ENCODE data around the gene OR2T27. TPM values are rescaled to one million over a fixed set of nuclear protein-coding genes. Genes with fewer than 3 reads are reported as not detected.

The OR2T27 gene
- total and polyA plus RNA-seq, 5 experiments from 2014 or later: not detected

DNA sequence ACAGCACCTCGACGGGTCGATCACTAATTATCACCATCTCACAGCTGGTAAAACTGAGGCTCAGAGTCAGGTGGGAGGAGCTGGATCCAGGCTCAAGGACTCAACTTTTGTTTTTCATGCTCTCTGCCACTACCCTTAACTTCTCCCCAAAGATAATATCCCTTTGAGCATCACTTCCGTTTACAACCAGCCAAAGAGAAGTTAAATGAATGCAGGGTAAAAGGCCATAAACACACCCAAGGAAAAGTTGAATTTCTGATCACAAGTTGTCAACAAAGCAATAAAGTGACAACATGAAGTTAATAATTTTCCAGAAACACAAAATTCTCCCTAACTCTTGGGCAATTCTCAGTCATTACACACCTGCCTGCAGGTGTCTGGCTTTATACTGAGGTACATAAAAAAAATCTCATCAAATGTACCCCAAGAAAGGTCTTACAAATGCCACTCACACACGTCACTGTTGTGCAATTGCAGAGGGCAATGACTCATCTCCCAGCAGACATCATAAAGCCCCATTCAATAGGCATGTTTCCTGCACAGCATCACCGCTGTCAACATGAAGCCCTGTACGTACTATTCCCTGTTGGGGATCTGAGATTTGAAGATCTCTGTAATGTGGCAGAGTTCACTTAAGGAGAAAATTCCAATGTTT, 23.8 kb downstream of the OR2T27 start:
- H3K4me1 Mint-ChIP-seq: no peaks in the 10 kb centered on the region
- H3K36me3 Mint-ChIP-seq: no peaks in the 10 kb centered on the region

DNA sequence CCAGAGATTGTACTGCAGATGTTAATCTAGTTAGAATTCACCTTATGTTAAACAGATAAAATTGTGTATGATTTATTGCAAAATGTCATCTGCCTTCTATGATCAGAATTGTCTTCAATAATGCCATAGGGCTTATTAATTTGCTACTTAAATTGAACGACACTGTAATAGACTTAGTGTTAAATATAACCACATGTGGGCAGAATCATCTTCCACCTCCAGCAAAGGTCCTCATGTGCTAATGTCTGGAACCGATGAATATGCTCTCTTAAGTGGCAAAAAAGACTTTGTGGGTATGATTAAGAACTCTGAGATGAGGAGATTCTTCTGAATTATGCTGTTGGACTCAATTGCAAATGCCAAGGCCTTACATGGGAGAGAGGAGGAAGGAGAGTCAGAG, 24.8 kb downstream of the OR2T27 start:
- no peaks in the 10 kb centered on the region for H3K4me1 Mint-ChIP-seq
- no peak overlapping the region for H3K27ac Mint-ChIP-seq
- peaks cover 0 to 3% (median 0%) of the 10 kb centered on the region in 5 donors for H3K27me3 Mint-ChIP-seq
- POLR2A ChIA-PET: no interaction called here
- no peaks in the 10 kb centered on the region for H3K9me3 Mint-ChIP-seq
- no peak for ATAC-seq
- no peaks in the 10 kb centered on the region for H3K36me3 Mint-ChIP-seq
- H3K4me3 Mint-ChIP-seq: no peak overlapping the region
- no peak for DNase-seq

More for the DNA sequence above, 23.8 kb downstream of the OR2T27 start:
- ATAC-seq (no peak), DNase-seq (no peak)
- POLR2A ChIA-PET: no interaction called here
- H3K27me3 Mint-ChIP-seq: peaks cover 0 to 3% (median 0%) of the 10 kb centered on the region in 5 donors
- no peak overlapping the region for H3K4me3 Mint-ChIP-seq
- H3K27ac Mint-ChIP-seq: no peak overlapping the region
- H3K9me3 Mint-ChIP-seq: no peaks in the 10 kb centered on the region

DNA sequence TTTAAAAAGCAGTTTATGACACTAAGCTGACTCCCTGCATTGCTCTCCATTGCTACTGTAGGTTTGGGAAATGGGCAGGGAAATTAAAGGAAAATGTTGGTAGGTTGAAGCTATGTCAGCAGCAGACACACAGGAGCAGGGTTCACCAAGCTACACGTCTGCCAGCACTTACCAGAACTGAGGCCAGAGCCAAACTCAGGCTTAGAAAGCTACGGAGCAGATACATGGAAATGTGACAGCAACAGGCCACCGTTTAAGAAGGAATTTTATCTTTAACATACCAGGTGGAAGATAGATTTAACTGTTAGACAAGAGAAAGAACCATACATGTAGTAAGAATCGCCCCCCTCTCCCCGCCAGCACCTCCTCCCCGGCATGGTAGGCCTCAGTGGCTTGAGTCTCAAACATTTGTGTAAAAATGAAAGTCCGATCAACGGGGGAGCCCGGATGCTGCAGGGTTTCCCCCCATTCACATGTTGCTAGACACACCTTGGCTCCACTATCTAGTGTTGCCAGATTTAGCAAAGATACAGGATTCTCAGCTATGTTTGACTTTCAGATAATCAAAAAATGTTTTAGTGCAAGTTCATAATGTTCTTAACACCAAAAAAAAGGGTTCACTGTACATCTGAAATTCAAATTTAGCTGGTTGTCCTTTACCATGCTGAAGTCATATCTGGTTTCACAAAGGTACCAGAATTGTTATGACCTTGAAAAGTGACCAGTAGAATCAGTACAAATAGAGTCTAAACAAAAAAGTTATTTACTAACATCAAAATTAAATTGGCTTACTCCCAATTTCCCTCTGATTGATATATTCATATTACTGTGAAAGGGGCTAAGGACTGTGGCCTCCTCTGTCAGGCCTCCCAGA, 27.1 kb downstream of the OR2T27 start:
- ATAC-seq (no peak), DNase-seq (no peak)
- POLR2A ChIA-PET: no interaction called here
- Mint-ChIP-seq H3K27ac (no peak overlapping the region), H3K9me3 (no peaks in the 10 kb centered on the region), H3K36me3 (no peaks in the 10 kb centered on the region), H3K27me3 (peaks cover 0 to 3% (median 0%) of the 10 kb centered on the region in 5 donors), H3K4me1 (no peaks in the 10 kb centered on the region), H3K4me3 (no peak overlapping the region)

DNA sequence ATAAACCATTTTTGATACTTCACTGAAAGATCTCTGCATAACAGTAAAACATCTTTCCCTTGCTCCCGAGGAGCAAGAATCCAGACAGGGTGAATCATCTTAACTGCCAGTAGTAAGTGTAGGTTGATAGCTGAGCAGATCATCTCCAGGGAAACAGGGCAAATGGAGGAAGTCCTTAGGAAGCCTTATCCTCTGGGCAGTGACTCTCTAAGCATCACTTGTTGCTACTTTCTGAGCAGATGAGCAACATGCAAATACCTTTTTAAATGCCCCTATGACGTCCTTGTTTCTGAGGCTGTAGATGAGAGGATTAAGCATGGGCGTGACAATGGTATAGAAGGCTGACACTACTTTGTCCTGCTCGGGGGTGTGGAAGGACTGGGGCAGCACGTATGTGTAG, 29.4 kb downstream of the OR2T27 start:
- Mint-ChIP-seq H3K9me3 (no peaks in the 10 kb centered on the region), H3K27me3 (peaks cover 0 to 3% (median 0%) of the 10 kb centered on the region in 5 donors), H3K4me1 (peaks cover 0 to 1% (median 0%) of the 10 kb centered on the region in 4 donors), H3K36me3 (no peaks in the 10 kb centered on the region), H3K27ac (no peak overlapping the region), H3K4me3 (no peak overlapping the region)
- no peak for DNase-seq
- no peak for ATAC-seq
- POLR2A ChIA-PET: no interaction called here

DNA sequence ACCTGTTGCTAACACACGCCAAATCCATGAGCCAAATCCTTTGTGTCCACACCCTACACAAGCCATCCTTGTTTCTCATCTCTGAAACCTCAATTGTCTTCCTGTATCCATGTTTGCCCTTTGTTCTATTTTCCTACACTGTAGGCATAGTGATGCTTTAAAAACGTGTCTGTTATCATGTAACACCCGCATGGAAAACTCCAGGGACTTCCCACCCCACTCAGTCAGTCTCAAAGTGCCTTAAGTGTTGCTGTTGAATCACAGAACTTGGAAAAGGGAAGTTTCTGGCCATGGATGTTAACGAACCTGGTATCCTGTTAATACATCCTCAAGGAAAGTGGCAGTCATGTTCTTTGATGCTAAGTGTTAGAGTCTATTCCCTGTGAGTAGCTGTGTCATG, 30.2 kb downstream of the OR2T27 start:
- peaks cover 0 to 3% (median 0%) of the 10 kb centered on the region in 5 donors for H3K27me3 Mint-ChIP-seq
- no peaks in the 10 kb centered on the region for H3K36me3 Mint-ChIP-seq
- ATAC-seq (no peak), DNase-seq (no peak)
- H3K27ac Mint-ChIP-seq: no peak overlapping the region
- no peak overlapping the region for H3K4me3 Mint-ChIP-seq
- POLR2A ChIA-PET: no interaction called here
- H3K9me3 Mint-ChIP-seq: no peaks in the 10 kb centered on the region
- peaks cover 0 to 1% (median 0%) of the 10 kb centered on the region in 4 donors for H3K4me1 Mint-ChIP-seq

DNA sequence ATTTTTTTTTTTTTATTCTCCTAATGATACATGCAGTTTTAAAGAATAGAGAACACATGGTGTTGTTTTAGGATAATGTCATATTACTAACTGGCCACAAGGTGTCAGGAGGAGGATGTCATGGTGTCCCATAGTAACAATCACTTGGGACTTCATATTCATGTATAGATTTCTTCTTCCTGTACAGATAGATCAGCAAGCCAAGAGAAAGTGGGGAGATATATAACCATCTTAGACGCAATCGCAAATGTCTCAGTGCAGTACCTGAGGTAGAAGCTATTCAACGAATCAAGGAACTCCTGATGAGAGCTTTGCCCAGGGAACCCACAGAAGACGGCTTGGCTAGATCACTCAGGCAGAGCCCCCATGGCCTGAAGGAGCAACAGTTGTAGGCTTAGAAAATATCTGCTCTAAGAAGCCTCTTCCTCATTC, 32.7 kb downstream of the OR2T27 start:
- H3K9me3 Mint-ChIP-seq: no peaks in the 10 kb centered on the region
- POLR2A ChIA-PET: no interaction called here
- H3K27ac Mint-ChIP-seq: no peak overlapping the region
- H3K36me3 Mint-ChIP-seq: no peaks in the 10 kb centered on the region
- no peaks in the 10 kb centered on the region for H3K27me3 Mint-ChIP-seq
- peaks cover 0 to 3% (median under 1%) of the 10 kb centered on the region in 4 donors for H3K4me1 Mint-ChIP-seq
- ATAC-seq (peak in 1 of 2 donors; percentile 68), DNase-seq (peak in 4 of 10 donors; percentile 1 to 40 (median 10))
- H3K4me3 Mint-ChIP-seq: no peak overlapping the region

DNA sequence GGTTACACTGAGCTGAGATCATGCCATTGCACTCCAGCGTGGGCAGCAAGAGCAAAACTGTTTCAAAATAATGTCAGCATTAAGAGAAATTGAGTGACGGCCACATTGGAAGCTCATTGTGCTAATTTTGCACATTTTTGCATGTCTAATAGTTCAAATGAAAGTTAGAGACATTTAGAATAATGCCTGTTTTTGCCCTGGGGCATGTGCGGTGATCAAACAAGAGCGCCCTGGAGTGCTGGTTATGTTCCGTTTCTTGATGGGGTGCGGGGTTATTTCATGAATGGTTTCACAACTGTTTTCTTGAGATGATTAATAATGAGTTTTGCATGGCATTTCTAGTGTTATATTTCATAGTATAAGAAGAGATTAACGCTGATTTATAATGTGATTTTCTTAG, 33.6 kb downstream of the OR2T27 start:
- Mint-ChIP-seq H3K27me3 (no peaks in the 10 kb centered on the region), H3K36me3 (no peaks in the 10 kb centered on the region), H3K4me1 (peaks cover 0 to 3% (median under 1%) of the 10 kb centered on the region in 4 donors), H3K27ac (no peak overlapping the region), H3K9me3 (no peaks in the 10 kb centered on the region), H3K4me3 (no peak overlapping the region)
- DNase-seq (no peak), ATAC-seq (no peak)
- POLR2A ChIA-PET: no interaction called here

DNA sequence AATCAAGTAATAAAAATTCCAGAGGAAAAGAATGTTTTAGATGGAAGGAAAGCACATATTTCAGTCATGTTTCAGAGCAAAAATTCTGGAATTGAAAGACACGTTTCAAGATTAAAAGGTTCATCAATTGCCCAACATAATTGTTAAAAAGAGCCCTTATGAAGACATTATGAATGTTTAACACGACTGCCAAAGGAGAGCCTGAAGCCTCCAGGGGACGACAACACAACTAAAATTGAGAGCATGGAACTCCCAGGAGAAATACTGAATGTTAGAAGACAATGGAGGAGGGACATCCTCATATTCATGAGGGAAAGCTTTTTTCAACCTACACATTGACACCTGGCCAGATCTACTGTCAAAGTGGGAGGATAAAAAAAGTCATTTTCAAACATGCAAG, 36.5 kb downstream of the OR2T27 start:
- Mint-ChIP-seq H3K27ac (no peak overlapping the region), H3K4me3 (no peak overlapping the region), H3K4me1 (peaks cover 0 to 11% (median 1%) of the 10 kb centered on the region in 4 donors), H3K9me3 (no peaks in the 10 kb centered on the region), H3K27me3 (no peaks in the 10 kb centered on the region), H3K36me3 (no peaks in the 10 kb centered on the region)
- POLR2A ChIA-PET: no interaction called here
- DNase-seq (peak in 7 of 10 donors; percentile 4 to 53 (median 20)), ATAC-seq (no peak)

DNA sequence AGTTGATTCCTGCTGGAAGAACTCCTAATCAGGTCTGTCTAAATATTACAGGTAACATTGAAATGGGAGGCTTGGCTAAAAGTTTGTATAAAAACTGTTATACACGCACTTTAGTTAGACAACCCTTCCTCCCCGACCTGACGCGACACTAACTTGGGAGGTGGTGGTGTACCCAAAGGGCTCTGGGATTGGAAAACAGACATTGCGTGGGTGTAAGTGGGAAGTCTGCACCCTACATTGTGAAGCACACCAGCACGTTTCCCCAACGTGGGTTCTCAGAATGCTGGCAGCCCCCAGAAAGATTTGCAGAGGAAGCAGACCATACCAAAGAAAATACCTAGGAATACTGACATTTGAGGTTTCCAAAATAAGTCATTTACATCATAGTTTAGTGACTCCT, 37.2 kb downstream of the OR2T27 start:
- no peak overlapping the region for H3K4me3 Mint-ChIP-seq
- H3K27ac Mint-ChIP-seq: peak overlapping the region in 1 of 10 donors; percentile 41
- no peaks in the 10 kb centered on the region for H3K27me3 Mint-ChIP-seq
- ATAC-seq: no peak
- peaks cover 0 to 11% (median 1%) of the 10 kb centered on the region in 4 donors for H3K4me1 Mint-ChIP-seq
- no peaks in the 10 kb centered on the region for H3K9me3 Mint-ChIP-seq
- POLR2A ChIA-PET: no interaction called here
- no peaks in the 10 kb centered on the region for H3K36me3 Mint-ChIP-seq
- DNase-seq: no peak

DNA sequence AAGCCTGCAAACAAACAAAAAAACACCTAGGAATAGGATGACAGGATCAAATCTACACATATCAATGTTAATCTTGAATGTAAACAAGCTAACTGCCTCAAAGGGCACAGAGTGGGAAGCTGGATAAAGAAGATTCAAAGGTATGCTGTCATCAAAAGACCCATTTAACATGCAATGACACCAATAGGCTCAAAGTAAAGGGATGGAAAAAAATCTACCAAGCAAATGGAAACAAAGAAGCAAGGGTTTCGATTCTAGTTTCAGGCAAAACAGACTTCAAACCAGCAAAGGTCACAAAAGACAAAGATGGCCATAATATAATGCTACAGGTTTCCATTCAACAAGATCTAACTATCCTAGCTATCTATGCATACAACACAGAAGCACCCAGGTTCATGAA, 41.6 kb downstream of the OR2T27 start:
- ATAC-seq (no peak), DNase-seq (no peak)
- POLR2A ChIA-PET: no interaction called here
- peak overlapping the region in 1 of 10 donors; percentile 23 for H3K27ac Mint-ChIP-seq
- H3K4me3 Mint-ChIP-seq: no peak overlapping the region
- H3K9me3 Mint-ChIP-seq: no peaks in the 10 kb centered on the region
- H3K36me3 Mint-ChIP-seq: no peaks in the 10 kb centered on the region
- peaks cover 0 to 9% (median 2%) of the 10 kb centered on the region in 4 donors for H3K4me1 Mint-ChIP-seq
- H3K27me3 Mint-ChIP-seq: no peaks in the 10 kb centered on the region

DNA sequence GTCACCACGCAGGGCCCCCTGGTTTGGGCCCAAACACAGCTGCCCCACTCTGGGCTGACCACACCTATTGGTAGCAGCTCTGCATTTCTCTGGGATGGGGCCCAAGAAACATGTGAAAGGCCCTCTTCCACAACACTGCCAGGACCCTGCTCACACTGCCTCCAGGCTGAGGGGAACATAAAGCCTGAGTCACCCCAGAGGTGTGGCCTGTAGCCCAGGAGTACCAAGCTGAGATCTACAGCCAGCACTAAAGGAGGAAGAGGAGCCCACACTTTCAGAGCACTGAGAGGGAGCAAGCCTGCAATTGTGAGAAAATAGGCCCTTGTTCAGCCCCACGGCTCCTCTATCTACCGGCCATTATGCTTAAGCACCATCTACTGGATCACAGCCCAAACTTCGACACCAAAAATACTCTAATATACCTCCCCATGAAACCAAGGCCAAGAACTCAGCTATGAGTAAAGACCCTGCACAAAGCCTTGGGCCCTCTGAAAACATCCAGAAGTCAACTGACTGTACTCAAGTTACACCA, 43.4 kb downstream of the OR2T27 start:
- DNase-seq (peak in 1 of 10 donors; percentile 21), ATAC-seq (no peak)
- H3K36me3 Mint-ChIP-seq: no peaks in the 10 kb centered on the region
- H3K27me3 Mint-ChIP-seq: no peaks in the 10 kb centered on the region
- POLR2A ChIA-PET: no interaction called here
- no peak overlapping the region for H3K27ac Mint-ChIP-seq
- no peak overlapping the region for H3K4me3 Mint-ChIP-seq
- peaks cover 0 to 9% (median 2%) of the 10 kb centered on the region in 4 donors for H3K4me1 Mint-ChIP-seq
- H3K9me3 Mint-ChIP-seq: no peaks in the 10 kb centered on the region

DNA sequence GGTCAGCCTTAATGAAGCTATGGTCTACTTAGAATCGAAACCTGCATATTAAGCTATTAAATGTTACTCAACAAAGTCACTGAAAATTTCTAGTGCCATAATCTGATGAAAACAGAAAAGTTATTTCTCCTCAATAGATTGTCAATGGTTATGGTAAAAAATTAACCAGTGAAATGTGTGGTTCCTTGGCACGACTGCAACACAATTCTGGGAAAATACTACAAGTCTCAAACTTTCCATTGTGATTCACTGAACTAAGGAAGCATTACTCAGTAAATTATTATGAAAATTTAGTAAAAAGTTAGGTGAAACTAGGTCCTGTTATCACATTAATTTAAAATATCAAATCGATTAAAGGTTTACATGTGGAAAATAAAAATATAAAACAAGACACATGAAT, 45.0 kb downstream of the OR2T27 start:
- Mint-ChIP-seq H3K4me3 (no peak overlapping the region), H3K4me1 (peaks cover 0 to 12% (median 5%) of the 10 kb centered on the region in 4 donors), H3K36me3 (no peaks in the 10 kb centered on the region), H3K9me3 (no peaks in the 10 kb centered on the region), H3K27ac (no peak overlapping the region), H3K27me3 (no peaks in the 10 kb centered on the region)
- POLR2A ChIA-PET: no interaction called here
- DNase-seq (no peak), ATAC-seq (no peak)
